HEK293 (cell line): ENCODE results near the gene ATMIN.

Experiments
- HOXA7 ChIP-seq: sonication (generic); formaldehyde crosslinking; IDR thresholded peaks from 2 replicates; pipeline ENCODE4 v1.8.1; 2022; ENCODE audit warnings: missing genetic modification reagents, borderline replicate concordance
- PATZ1 ChIP-seq: fragments of 450-650 bp; formaldehyde crosslinking; IDR thresholded peaks from 2 replicates; pipeline ENCODE4 v1.5.1; 2016; ENCODE audit warnings: missing biosample characterization, missing genetic modification characterization
- REPIN1 ChIP-seq: fragments of 450-650 bp; formaldehyde crosslinking; IDR thresholded peaks from 2 replicates; pipeline ENCODE4 v1.5.1; 2017; ENCODE audit warnings: missing biosample characterization, missing genetic modification characterization, low read depth
- ZNF121 ChIP-seq: fragments of 450-650 bp; formaldehyde crosslinking; IDR thresholded peaks from 2 replicates; pipeline ENCODE4 v1.5.1; 2016; ENCODE audit warnings: missing biosample characterization, missing genetic modification characterization
- ZNF157 ChIP-seq: fragments of 450-650 bp; formaldehyde crosslinking; IDR thresholded peaks from 2 replicates; pipeline ENCODE4 v1.5.1; 2016; ENCODE audit warnings: missing biosample characterization, missing genetic modification characterization
- ZNF274 ChIP-seq, 2 experiments: fragments of 200-500 bp in 1 of 2; fragments of 450-650 bp in 1 of 2; sonication (Bioruptor generic) in 1 of 2; formaldehyde crosslinking in 1 of 2; IDR thresholded peaks; 2 replicates each; pipeline versions ENCODE4 v1.5.1 to v1.6.1; 2014 to 2016; ENCODE audit warnings: borderline replicate concordance in 1 of 2, inconsistent platforms in 1 of 2, low read length in 1 of 2, missing biosample characterization in 1 of 2, missing genetic modification characterization in 1 of 2
- ZNF292 ChIP-seq: fragments of 450-650 bp; formaldehyde crosslinking; IDR thresholded peaks from 2 replicates; pipeline ENCODE4 v1.5.1; 2016; ENCODE audit warnings: low read depth, missing biosample characterization, missing genetic modification characterization, borderline replicate concordance
- ZNF433 ChIP-seq: fragments of 450-650 bp; formaldehyde crosslinking; IDR thresholded peaks from 2 replicates; pipeline ENCODE4 v1.5.1; 2016; ENCODE audit warnings: missing biosample characterization, missing genetic modification characterization, low read depth
- ZNF560 ChIP-seq: fragments of 450-650 bp; formaldehyde crosslinking; IDR thresholded peaks from 2 replicates; pipeline ENCODE4 v1.5.1; 2017; ENCODE audit warnings: missing biosample characterization, missing genetic modification characterization, borderline replicate concordance
- ZNF768 ChIP-seq: fragments of 450-650 bp; formaldehyde crosslinking; IDR thresholded peaks from 2 replicates; pipeline ENCODE4 v1.5.1; 2018; ENCODE audit warnings: missing biosample characterization, mild to moderate bottlenecking, missing genetic modification characterization
- TF ChIP-seq, protein P1 (sequence below): fragments of 450-650 bp; formaldehyde crosslinking; IDR thresholded peaks from 2 replicates; pipeline ENCODE4 v1.5.1; 2016; ENCODE audit warnings: missing biosample characterization, missing genetic modification characterization

- TF ChIP-seq, protein P1, sequence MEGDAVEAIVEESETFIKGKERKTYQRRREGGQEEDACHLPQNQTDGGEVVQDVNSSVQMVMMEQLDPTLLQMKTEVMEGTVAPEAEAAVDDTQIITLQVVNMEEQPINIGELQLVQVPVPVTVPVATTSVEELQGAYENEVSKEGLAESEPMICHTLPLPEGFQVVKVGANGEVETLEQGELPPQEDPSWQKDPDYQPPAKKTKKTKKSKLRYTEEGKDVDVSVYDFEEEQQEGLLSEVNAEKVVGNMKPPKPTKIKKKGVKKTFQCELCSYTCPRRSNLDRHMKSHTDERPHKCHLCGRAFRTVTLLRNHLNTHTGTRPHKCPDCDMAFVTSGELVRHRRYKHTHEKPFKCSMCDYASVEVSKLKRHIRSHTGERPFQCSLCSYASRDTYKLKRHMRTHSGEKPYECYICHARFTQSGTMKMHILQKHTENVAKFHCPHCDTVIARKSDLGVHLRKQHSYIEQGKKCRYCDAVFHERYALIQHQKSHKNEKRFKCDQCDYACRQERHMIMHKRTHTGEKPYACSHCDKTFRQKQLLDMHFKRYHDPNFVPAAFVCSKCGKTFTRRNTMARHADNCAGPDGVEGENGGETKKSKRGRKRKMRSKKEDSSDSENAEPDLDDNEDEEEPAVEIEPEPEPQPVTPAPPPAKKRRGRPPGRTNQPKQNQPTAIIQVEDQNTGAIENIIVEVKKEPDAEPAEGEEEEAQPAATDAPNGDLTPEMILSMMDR (tag by site-specific recombination) = no peak
- TF ChIP-seq ZNF768 (tag by site-specific recombination) (no peak), ZNF274 (IDR thresholded peaks at IDR 0.05; ENCODE audit: low read length) (no peak), ZNF274 (tag by site-specific recombination; IDR thresholded peaks at IDR 0.05; ENCODE audit: borderline replicate concordance) (no peak), ZNF433 (tag by site-specific recombination) (no peak), HOXA7 (CRISPR knock-in tag) (no peak), ZNF157 (no peak), REPIN1 (no peak), ZNF292 (tag by site-specific recombination) (no peak), ZNF560 (tag by site-specific recombination) (no peak), PATZ1 (tag by site-specific recombination) (no peak), ZNF121 (tag by site-specific recombination) (no peak)
Measured at GRCh38 chr16:81001330-81001729, 34.3 kb upstream of the ATMIN start.
